EH (cell line): ENCODE measurements around the gene HOXA9.

ENCODE experiments used
- DNase-seq: peaks from one replicate; pipeline ENCODE4 v3.0.0-alpha.2; 2015; ENCODE audit warnings: low read depth

Gene HOXA9

GRCh38 chr7:27176962-27177794 is 11.8 kb upstream of the HOXA9 start:
- DNase-seq = peak; percentile 54

DNA sequence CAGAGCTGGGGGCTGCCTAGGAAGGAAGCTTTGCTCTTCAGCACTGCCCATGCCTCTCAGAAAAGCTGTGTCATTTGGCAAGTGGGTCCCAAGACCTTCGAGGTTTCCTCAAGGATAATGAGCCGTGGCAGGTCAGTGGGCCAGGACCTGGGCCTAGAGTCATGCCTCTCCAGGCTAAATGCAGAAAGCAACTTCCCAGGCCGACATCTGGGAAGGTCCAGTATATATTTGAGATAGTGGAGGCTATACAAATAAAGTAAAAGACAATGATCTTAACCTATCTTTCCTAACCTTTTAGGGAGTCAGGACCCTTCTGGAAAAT is 11.1 kb upstream of the HOXA9 start:
- no peak for DNase-seq

- peak; percentile 72 for DNase-seq
Measured at GRCh38 chr7:27175626-27176523, 10.5 kb upstream of the HOXA9 start.

DNA sequence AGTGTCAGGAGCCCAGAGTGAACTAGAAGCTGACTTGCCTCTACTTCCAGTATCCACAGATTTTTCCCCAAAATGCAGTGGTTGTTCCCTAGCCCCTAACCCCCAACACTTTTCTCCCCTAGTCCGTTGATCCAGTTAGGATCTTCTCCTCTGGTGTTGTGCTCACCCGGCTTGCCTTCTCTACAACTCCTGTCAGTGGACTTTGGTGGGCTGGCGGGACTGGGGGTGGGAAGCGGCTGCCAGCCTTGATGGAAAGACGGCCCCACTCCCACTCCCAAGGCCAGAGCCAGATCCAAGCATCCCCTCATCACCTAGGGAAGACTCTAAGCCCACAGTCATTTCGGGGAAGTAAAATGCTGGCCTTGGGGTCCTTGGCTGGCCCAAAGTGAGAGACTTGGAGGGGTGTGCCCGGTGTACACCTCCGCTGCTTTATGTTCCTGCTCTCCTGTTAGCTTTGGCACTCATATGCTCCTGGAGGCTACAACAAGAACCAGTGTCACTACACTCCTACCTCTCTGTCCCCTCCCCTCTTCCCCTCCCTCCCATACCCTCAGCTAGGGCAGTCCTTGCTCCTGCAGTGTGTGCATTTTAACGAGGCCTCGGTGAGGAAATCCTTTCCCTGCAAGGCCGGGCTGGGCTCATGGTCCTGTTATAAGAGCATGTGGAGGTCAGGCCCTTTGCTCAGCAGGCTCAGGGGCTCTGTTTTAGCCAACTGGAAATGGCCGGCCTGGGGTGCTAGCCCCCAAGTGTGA is 9.7 kb upstream of the HOXA9 start:
- peak; percentile 89 for DNase-seq

- DNase-seq = peak; percentile 82
Measured at GRCh38 chr7:27173956-27174873, 8.9 kb upstream of the HOXA9 start, which contains the start of gene HOXA10. Gene HOXA10, minus strand, starts transcription at chr7:27174320. Its CDS starts 14 bp downstream, at chr7:27174306.

DNA sequence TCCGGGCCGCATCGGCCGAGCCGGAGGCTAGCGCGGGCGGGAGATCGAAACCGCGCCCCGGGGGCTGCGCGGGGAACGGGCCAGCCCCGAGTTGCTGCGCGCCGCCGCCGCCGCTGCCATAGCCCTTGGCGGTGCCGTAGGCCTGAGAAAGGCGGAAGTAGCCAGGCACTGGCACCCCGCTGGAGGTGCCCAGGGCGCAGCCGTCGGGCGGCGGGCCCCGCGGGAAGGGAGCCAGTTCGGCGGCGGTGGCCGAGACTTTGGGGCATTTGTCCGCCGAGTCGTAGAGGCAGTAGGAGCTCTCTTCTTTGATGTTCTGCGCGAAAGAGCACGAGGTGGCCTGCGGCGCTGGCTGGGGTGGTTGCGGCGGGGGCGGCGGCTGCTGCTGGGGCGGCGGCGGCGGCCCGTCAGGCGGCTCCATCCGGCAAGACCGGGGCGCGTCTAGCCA is 8.2 kb upstream of the HOXA9 start:
- DNase-seq = peak; percentile 52

DNA sequence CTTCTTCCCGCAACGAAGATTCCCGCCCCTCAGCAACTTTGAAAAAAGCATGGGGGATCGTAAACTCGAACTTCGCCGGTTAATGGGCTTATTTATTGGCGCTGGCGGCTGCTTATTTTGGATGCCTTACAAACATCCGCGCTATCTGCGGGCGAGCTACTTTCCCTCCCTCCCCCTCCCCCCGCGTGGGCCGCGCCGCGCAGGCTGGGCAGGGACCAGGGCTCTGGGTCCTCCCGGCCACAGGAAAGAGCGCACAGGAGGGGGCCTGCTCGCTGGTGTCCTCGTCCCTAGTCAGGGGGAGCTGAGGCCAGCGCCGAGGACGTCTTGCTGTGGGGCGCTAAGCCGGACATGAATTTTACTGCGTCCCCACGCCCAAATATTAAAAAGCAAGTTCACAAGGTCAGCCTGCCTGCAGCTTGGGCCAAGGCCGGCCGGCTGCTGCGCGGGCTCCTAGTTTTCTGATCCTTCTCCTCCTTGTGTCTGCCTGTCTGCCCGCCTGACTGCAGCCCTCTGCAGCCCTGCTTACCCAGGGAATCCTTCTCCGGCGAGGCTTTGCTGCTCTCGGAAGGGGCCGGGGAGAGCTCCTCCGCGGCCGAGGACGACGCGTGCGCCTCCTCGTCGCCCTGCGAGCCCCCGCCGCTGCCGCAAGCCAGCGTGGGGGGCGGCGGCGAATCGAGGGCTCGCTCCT is 7.6 kb upstream of the HOXA9 start:
- DNase-seq = peak; percentile 97

GRCh38 chr7:27172315-27172774 is 7.0 kb upstream of the HOXA9 start:
- peak; percentile 87 for DNase-seq

DNA sequence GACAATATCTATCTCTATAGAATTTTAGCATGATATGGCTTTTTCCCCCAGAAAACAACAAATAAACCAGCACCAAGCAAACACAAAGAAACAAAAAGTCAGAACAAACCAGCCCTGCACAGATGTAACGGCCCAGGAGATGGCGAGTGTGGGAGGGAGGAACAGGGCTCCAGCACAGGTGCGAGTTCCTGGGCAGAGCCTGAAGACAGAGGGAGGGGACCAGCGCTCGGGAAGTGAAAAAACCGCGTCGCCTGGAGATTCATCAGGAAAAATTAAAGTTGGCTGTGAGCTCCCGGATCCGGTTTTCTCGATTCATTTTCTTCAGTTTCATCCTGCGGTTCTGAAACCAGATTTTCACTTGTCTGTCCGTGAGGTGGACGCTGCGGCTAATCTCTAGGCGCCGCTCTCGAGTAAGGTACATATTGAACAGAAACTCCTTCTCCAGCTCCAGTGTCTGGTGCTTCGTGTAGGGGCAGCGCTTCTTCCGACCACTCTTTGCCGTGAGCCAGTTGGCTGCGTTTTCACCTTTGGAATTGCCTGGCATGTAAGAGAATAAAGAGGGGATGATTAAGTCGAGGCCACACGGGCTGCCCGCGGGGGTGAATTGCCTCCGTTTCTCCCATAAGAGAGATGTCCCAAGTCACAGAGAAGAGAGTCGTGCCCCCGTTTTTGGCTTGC is 6.4 kb upstream of the HOXA9 start:
- peak; percentile 66 for DNase-seq

DNA sequence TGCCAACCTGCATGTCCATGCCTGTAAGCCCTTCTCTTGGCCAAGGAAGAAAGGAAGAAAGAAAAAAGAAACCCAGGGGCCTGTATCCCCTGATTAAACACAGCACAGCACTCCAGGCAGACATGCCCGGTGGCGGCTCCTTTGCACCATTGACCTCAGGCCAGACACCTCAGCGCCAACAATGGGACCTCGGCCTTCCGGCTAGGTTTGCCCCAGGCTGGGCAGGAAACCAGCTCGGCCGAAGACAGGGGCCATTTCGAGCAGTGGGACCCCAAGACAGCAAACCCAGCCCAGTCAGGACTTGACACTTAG is 5.9 kb upstream of the HOXA9 start:
- peak; percentile 65 for DNase-seq

DNA sequence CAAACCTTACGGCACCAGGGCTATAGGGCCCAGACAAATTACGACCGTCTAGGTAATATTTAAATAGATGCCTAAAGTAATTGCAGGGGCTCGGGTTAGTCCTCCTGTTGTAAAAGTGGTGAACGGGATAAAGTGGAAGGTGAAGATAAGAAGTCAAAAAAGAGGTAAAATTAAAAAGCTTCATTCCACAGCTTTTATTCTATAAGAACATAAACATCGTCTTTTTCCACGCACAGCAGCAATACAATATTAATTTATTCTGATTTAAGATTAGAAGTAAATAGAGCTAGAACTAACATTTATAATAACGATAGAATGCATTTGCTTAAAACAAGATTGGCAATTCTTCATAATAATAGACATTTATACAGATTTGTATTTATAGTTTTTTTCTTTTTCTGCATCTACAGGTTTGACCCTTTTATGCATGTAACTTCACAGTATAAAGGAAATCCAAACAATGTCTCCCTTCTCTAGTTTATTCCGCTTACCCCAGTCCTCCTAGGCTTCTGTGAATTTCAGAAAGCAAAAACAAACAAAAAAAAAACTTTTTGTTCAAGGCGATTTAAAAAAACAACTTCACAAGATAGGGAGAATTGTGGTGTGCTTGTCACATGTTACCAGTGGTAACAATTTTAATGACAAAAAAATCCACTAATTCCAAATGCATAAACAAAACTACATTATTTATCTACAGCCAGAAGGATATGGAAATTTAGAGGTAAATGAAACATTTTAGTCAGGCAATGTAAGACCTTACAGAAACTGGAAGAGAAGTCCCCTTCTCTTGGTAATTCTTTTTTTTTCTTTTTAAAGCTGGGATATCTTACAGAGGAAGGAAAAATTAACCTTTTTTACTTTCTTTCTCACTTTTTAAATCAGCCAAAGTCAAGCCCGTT is 5.3 kb upstream of the HOXA9 start:
- DNase-seq = peak; percentile 18

DNA sequence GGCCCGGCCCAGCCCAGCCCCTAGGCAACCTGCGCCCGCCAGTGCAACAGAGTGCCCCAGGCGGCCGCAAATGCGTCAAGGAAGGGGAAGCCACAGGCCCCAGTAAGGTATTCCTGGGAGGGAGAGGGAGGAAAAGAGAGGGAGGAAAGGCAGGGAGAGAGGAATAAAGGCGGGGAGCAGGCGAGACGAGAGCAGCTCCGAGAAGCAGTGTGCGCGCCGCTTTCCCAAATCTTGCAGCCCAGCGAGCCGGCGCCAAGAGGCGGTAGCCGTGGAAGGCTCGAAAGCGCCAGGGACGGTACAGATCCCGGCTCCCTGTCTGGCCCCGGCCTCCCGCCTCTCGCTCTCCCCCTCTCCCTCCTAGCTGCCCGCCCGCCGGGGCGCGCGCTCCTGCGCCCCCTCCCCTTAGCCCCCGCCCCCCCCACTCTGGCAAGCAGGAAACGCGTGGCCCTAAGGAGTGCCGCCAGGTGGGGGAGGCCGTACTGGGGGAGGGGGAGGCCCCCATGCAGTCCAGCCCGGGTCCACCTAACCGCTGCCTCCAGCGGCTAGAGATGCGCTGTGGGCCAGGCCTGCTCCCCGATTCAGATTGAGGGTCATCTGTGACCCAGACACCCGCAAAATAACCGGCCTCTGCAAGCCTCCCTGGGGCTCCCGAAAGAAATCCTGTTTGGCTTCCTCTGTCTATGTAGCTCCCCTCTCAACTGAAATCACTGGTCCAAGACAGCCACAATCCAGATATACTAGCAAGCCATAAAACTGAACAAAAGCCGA is 4.5 kb upstream of the HOXA9 start:
- peak; percentile 77 for DNase-seq

- DNase-seq = peak; percentile 84
Measured at GRCh38 chr7:27168265-27168947, 3.1 kb upstream of the HOXA9 start.

GRCh38 chr7:27167916-27168264 is 2.6 kb upstream of the HOXA9 start:
- peak; percentile 89 for DNase-seq

- peak; percentile 93 for DNase-seq
Measured at GRCh38 chr7:27166531-27167505, 1.5 kb upstream of the HOXA9 start.

- peak; percentile 84 for DNase-seq
Measured at GRCh38 chr7:27165996-27166530, 726 bp upstream of the HOXA9 start.
